Stimulated activated CD4-positive, alpha-beta T cell treated with anti-CD3 and anti-CD28 coated beads, Interleukin-4, amount 100 ng/mL, for 48 hours (primary cell): ENCODE data around the gene SLC25A22.
A peak's percentile ranks its signal among the peaks of the same experiment; 100 is the strongest.

ENCODE experiments used
- DNase-seq, 2 donors: peaks; one replicate each; pipeline ENCODE4 v3.0.0-alpha.2; 2020; ENCODE audit warnings: low read depth in 2 of 2

SLC25A22 gene

DNA sequence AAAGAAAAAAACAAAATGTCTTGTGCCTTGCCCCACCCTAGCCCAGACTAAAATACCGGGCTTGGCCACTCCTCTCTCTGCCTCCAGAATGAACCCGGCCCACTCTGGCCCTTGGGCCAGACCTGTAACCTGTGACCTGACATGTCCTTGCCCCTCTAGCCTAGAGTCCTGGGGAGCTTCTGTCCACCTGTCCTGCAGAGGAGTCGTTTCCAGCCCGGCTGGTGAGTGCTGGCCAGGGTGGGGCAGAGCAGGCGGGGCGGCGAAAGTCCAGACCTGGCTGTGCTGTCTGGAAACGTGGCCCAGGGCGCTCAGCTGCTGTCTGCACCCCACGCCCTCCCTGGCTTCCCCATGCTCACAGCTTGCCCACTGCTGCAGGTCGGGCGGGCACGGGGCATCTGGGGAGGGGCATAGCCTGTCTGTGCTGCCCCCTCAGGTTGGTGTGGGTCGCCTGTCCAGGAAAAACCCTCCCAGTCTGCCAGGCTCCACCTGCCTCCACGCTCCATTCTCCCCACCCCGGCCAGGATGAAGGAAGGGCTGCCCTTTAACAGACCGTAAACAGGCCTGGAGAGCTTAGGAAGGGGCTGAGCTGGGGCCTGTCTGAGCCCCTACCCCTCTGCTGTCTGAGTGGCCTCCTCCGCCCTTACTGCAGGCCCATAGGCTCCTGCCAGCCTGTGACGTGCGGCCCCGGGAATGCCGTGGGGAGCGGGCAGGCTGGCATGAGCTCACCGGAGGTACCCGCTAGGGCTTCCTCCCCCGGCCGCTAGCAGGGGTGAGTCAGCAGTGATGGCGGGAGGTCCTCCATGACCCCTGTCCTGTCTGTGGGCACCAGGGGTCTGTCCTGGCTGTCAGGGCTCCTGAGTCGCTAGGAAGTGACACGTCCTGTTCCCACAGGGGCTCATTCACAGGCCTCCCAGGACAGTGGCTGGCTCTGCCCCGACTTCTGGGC lies 36.6 kb upstream of the SLC25A22 start:
- DNase-seq: no peak

DNA sequence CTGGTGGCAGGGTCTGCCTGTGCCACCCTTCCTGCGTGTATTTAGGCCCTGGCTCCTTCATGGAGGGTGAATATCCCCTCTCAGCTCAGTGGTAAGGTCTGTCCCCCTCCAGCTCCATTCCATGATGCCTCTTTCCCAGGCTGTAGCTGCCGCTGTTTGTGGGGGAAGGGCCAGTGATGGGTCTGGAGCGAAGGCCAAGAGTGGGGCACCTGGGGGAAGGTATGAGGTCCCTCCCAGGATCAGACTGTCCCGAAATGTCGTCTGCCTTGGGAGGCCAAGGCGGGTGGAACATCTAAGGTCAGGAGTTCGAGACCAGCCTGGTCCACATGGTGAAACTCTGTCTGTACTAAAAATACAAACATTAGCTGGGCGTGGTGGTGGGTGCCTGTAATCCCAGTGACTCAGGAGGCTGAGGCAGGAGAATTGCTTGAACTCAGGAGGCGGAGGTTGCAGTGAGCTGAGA lies 35.8 kb upstream of the SLC25A22 start:
- DNase-seq: no peak

DNA sequence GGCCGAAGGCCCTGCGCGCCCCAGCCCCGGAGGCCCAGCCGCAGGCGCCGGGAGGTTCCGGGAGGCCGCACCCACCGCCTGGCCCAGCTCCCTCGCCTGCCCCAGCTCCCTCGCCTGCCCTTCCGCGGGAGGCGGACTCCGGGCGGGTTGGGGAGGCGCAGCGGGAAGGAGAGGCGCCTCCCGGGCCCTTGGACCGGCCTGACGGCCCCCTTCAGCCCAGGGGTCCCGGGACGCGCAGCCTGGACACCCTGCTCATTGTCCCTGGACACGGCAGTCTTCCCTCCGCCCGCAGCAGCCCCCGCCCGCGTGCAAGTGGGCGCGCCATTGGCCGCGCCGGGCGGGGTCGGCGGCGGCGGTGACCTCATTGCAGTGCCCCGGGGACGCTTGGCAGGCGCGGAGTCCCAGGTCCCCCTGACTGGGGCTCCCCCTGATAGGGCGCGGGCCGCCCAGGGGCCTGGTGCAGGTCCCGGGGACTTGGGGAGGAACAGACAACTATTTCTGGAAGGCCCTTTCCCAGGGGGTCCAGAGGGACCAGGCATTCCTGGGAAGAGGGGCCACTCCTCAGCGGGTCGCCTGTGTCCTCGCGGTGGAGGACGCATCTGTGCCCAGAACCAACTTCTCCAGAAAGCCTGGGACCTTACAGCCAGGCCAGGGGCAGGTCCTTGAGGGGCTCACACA lies 35.2 kb upstream of the SLC25A22 start:
- DNase-seq: no peak

- peak in 1 of 2 donors; percentile 44 for DNase-seq
Measured at GRCh38 chr11:832529-833113, 34.5 kb upstream of the SLC25A22 start, which contains the start of gene CD151. TSS of gene CD151 (plus strand) at chr11:832952. CDS start at chr11:836070, 3,118 bp downstream.

DNA sequence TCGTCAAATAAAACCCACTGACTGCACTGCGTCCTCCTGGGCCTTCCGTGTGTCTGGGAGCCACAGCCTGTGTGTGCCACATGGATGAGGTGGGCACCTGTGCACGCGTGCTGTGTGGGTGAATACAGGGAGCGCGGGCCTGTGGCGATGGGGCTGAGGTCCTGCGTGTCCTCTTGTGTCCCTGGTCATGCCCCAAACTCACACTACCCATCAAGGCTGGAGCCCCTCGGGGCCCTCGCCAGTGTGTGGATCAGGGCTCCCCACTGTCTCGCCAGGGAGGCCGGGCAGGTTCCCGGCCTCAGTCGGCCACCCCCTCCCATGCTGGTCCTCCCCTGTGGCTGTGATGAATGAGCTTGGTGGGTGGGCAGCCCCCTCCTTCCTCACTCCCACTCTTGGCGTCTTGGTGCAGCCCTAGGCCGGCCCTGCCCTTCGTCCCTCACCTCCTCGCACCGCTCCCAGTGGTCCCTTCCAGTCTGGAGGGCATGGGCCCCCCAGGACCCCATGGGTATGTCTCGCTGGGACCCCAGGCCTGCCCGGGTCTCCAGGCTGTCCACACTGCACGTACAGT lies 34.0 kb upstream of the SLC25A22 start:
- DNase-seq: no peak

GRCh38 chr11:831118-831864 lies 33.2 kb upstream of the SLC25A22 start:
- no peak for DNase-seq

DNA sequence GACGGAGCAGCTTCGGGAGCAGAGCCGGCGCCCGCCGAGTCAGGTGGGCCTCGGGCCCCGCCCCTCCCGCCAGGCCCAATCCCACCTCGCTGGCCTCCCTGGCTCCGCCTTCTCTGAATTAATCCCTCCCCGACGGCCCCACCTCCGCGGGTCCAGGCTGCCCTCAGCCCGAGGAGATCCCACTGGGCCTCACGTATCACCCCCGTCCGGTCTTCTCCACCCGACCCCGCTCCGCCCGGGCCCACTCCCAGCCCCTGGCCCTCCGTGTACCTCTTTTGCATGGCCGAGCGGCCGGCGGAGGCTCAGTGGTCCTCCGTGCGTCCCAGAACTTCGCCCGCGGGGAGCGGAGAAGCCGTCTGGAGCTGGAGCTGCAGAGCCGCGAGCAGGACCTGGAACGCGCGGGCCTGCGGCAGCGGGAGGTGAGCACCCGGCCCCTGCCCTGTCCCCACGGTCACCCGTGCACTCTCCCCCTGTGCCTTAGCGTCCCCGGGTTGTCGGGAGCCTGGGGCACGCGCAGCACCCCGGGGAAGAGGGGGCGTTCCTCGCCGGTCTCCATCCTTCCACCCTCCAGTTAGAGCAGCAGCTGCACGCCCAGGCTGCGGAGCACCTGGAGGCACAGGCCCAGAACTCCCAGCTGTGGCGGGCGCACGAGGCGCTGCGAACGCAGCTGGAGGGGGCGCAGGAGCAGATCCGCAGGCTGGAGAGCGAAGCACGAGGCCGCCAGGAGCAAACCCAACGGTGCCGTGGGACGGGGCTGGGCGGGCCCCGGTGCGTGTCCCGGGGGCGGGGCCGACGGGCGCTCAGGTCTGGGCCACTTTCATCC lies 32.4 kb upstream of the SLC25A22 start:
- peak; percentile 42 to 48 for DNase-seq

DNA sequence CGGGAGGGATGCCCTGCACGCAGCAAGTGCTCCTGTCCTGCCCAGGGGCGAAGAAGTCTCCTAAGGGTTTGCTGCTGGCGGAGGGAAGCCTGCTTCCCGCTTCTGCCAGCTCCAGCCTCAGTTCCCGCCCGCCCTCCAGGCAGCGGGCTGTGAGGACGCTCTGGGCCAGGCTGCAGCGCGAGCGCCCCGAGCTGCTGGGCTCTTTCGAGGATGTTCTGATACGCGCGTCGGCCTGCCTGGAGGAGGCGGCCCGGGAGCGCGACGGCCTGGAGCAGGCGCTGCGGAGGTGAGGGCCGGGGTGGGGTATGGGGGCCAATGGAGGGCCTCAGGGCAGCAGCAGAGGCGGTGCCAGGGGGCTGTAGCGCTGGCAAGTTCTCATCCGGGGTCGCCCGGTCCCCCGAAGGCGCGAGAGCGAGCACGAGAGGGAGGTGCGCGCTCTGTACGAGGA lies 31.8 kb upstream of the SLC25A22 start:
- no peak for DNase-seq

DNA sequence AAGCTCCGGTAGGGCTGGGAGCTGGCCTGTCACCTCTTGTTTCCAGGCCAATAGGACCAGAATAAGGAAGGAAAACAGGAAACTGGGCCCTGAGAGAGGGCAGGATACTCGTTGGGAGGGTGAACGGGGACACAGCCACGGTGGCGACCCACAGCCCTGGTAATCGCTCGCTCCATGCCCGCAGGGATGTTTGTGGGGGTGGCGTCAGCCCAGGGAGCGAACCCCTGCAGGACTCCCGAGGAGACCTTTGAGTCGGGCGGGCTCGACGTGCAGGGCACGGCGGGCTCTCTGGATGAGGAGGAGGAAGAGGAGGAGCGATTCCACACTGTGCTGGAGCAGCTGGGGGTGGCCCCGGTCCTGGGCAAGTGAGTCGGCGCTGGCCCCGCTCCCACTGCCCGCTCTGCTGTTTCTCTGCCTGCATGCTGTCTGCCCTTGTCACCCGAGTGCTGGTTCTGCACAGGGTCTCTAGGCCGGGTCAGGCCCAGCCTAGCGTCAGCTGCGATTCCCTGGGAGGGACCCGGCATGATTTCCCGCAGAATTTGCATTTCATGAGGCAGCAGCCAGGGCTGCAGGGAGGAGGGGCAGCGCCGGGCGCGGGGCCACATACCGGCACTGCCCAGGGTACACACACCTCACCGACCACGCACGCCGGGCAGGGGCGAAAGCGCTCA lies 31.2 kb upstream of the SLC25A22 start:
- DNase-seq: no peak

- no peak for DNase-seq
Measured at GRCh38 chr11:828506-829175, 30.6 kb upstream of the SLC25A22 start.

- no peak for DNase-seq
Measured at GRCh38 chr11:827897-828192, 29.8 kb upstream of the SLC25A22 start, which contains the start of gene CRACR2B. TSS of gene CRACR2B (plus strand) at chr11:827919. CDS start at chr11:828608, 689 bp downstream.

DNA sequence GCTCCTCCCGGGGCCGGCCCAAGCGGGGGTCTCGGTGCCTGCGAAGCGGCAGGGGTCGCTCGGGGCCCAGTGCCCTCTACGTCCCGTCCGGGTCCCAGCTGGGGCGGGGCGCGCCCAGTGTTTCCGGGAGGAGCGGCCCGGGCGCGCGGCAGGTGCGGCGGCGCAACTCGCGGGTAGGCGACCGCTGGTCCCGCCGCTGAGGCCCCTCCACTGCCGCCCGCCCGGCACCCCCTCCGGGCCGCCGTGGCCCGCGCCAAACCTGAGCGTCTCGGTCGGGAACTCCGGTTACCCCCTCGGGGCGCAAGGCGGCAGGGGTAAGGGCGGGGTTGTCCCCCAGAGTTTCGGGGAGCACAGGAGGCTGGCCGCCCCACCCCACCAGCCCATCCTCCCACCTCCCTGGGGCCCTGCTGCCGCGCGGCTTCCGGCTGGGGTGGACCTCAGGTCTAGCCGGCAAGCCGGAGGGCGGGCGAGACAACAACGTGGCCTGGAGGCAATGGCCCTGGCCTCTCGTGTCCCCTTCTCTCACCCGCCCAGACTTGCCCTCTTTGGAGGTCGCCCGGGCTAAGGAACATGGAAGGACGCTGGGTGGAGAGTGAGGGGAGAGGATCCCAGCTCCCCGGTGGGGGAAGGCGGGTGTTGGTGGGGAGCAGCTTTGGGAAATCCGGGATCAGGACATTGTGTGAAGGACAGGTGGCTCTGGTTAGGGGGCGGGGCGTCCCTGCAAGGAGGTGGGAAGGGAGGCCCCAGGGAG lies 29.2 kb upstream of the SLC25A22 start:
- no peak for DNase-seq

DNA sequence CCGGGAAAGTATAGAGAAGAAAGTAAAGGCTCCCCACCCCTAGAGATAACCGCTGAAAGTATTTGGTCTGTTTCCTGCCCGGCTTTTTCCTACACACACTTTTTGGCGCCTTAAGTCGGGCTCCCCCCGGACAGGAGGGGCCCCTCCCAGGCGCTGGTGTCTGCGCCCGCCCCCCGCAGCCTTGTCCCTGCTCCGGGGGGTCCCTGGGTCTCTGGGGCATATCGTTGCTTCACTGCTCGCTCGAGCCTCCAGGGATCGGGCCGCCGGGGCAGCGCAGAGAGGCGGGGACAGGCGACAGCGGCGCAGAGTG lies 28.7 kb upstream of the SLC25A22 start:
- no peak for DNase-seq

DNA sequence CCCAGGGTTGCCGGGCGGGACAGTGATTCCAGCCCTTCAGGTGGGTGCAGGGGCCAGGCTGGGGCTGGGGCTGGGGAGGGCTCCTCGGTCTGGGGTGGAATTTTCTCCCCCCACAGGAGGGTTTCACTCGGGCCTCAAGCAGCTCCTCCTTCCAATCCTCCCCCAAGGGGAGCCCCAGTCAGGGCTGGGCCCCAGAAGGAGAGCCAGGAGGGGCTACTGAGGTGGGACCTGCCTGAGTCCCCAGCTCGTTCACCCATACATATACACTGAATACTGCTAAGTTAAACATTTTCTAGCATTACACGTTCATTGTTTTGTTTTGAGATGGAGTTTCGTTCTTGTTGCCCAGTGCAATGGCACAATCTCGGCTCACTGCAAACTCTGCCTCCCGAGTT lies 28.1 kb upstream of the SLC25A22 start:
- no peak for DNase-seq

DNA sequence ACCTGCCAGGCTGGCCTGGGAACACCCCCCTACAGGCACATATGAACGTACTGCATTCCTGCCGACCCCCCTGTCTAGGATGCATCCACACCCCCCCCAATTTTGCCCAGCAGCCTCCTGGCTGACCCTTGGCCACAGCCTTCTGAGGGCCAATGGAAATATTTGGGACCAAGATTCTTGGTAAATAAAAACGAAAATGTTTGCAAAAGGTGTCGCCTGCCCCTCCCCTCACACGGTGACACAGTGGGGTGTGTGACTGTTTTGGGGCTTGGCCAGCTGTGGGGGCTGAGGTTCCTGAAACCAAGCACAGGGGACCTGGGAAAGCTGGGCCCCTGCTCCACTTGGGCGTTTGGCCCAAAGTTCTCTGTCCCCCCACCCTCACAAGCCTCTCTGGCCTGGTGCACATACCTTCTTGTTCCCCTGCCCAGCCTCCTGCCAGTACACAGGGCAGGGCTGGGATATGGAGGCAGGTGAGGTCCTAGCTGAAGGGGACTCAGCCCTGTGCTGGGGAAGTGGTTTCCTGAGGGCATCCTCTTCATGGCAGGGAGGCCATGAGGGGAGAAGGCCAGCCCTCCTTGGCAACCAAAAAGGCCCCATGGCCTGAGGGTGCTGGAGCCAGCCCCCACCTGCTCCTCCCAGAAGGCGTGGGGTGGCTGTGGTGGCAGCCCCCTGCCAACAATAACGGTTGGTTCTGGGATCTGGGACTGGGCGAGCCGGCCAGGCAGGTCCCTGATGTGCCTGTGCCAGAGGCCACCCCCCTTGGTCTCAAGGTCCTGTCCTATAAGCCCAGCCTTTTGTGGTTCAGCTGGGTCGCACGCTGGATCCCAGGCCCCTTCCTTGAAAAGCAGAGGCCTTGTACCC lies 27.5 kb upstream of the SLC25A22 start:
- no peak for DNase-seq

GRCh38 chr11:824942-825341 lies 26.9 kb upstream of the SLC25A22 start:
- no peak for DNase-seq

- no peak for DNase-seq
Measured at GRCh38 chr11:824292-824880, 26.3 kb upstream of the SLC25A22 start.
